GM13977 (cell line): Measurements from ENCODE around the gene RARRES1.

ENCODE experiments used
- DNase-seq: peaks from one replicate; pipeline ENCODE4 v3.0.0; 2012; ENCODE audit warnings: low spot score
- CTCF ChIP-seq: IDR thresholded peaks from 2 replicates; pipeline ENCODE4 v1.5.1; 2012; ENCODE audit warnings: mild to moderate bottlenecking, control low read depth; ENCODE audit not compliant: insufficient read depth; ENCODE audit errors: extremely low read depth, missing control alignments
- in situ Hi-C: fragments of 300-500 bp; cut with MboI; formaldehyde crosslinking; loops from one replicate; pipeline ENCODE4 v1.12.0; 2022; ENCODE audit warnings: low sequenced_read_pairs, low pct_unique_long_range_greater_than_20kb, mixed read lengths, inconsistent platforms; ENCODE audit not compliant: unreplicated experiment

Gene RARRES1

GRCh38 chr3:158671821-158672214, 60.4 kb downstream of the RARRES1 start:
- no peak for TF ChIP-seq CTCF
- DNase-seq: peak; percentile 10
- in situ Hi-C loops: no loop called here

- in situ Hi-C loops: no loop called here
- no peak for TF ChIP-seq CTCF
- DNase-seq: no peak
Measured at GRCh38 chr3:158668506-158668905, 63.8 kb downstream of the RARRES1 start.

- no peak for TF ChIP-seq CTCF
- in situ Hi-C loops: no loop called here
- no peak for DNase-seq
Measured at GRCh38 chr3:158666416-158666815, 65.8 kb downstream of the RARRES1 start.

GRCh38 chr3:158663832-158664231, 68.4 kb downstream of the RARRES1 start:
- in situ Hi-C loops: no loop called here
- no peak for TF ChIP-seq CTCF

GRCh38 chr3:158663246-158663645, 69.0 kb downstream of the RARRES1 start:
- TF ChIP-seq CTCF: no peak
- no peak for DNase-seq
- in situ Hi-C loops: no loop called here

More at GRCh38 chr3:158663832-158664231, 68.4 kb downstream of the RARRES1 start:
- DNase-seq: no peak

- TF ChIP-seq CTCF: no peak
- in situ Hi-C loops: no loop called here
- no peak for DNase-seq
Measured at GRCh38 chr3:158660711-158661110, 71.5 kb downstream of the RARRES1 start.
